B cell (primary cell): ENCODE data around the gene LILRA2.

ENCODE experiments used
- EZH2 ChIP-seq: IDR thresholded peaks from 2 replicates; pipeline ENCODE4 v1.6.1; 2012; ENCODE audit warnings: borderline replicate concordance, low read depth, mild to moderate bottlenecking, moderate library complexity, low read length; ENCODE audit not compliant: insufficient read depth, poor library complexity, severe bottlenecking
- TF ChIP-seq, protein P1 (sequence below): fragments of 200-600 bp; IDR thresholded peaks from one replicate; pipeline ENCODE4 v1.8.0; 2022; ENCODE audit warnings: antibody characterized with exemption, mild to moderate bottlenecking

DNA sequence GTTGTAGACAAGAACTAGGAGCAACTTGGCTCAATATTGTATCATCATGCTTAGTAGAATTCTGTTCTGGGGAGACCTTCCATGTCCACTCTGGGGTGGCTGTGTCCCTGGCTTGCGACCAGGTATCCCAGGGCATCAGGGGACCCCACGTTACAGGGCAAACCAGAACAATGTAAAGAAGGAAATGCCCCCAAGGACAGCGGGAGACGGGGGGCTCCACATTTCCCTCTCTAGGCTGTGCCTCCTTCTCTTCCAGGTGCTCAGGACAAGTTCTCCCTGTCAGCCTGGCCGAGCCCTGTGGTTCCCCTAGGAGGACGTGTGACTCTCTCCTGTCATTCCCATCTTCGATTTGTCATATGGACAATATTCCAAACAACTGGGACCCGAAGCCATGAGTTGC lies 40.1 kb upstream of the LILRA2 start:
- TF ChIP-seq, protein P1, sequence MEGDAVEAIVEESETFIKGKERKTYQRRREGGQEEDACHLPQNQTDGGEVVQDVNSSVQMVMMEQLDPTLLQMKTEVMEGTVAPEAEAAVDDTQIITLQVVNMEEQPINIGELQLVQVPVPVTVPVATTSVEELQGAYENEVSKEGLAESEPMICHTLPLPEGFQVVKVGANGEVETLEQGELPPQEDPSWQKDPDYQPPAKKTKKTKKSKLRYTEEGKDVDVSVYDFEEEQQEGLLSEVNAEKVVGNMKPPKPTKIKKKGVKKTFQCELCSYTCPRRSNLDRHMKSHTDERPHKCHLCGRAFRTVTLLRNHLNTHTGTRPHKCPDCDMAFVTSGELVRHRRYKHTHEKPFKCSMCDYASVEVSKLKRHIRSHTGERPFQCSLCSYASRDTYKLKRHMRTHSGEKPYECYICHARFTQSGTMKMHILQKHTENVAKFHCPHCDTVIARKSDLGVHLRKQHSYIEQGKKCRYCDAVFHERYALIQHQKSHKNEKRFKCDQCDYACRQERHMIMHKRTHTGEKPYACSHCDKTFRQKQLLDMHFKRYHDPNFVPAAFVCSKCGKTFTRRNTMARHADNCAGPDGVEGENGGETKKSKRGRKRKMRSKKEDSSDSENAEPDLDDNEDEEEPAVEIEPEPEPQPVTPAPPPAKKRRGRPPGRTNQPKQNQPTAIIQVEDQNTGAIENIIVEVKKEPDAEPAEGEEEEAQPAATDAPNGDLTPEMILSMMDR: no peak
- no peak for TF ChIP-seq EZH2
